Raji (cell line): Measurements from ENCODE around the gene OXGR1.

Source experiments
- POLR2A ChIP-seq: IDR thresholded peaks from 2 replicates; pipeline ENCODE4 v1.6.1; 2011; ENCODE audit warnings: low read depth, low read length, control low read depth; ENCODE audit not compliant: insufficient read depth

The OXGR1 gene

DNA sequence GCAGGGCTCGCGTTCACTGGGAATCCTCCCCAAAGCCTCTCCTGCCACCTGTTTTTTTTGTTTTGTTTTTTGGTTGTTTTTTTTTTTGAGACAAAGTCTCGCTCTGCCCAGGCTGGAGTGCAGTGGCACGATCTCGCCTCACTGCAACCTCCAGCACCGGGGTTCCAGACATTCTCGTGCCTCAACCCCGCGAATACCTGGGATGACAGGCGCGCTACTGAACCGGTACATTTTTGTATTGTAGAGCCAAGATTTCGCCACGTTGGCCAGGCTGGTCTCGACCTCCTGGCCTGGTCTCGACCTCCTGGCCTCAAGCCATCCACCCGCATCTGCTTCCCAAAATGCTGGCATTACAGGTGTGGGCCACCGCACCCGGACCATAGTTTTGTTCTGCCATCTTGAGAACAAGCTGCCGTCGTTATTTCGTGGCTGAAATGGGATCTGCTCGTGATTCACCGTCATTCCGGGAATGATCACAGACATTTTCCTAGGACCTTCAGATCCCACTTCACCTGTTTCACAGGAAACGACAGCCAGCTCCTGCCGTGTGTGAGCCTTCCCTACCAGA lies 46.8 kb downstream of the OXGR1 start:
- no peak for TF ChIP-seq POLR2A

DNA sequence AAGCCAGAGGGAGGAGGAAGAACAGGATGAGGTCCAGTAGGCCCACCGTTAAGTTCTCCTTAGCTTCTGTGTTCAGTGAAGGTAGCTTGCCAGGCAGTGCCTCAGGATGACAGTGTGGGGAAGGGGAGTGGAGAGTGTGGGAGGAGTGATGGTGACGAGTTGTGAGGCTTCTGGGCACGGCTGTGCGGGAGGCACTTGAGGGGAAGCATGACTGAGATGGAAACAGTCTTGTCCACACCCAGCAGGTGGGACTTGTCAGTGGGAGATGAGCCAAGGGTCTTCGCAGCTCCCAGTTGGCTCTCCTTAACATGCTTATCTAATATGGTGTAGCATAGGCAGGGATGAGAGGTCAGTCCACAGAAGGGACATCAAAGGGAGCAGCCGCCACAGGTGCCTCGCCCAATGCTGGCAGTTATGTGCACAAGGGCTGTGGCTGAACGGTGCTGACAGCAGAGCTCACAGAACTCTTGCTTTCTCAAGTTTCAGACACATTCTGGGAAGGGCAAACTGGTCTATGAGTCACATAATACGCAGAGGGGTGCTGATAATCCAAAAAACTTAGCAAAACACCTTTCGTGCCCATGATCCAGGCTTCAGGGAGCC lies 47.5 kb downstream of the OXGR1 start:
- no peak for TF ChIP-seq POLR2A

DNA sequence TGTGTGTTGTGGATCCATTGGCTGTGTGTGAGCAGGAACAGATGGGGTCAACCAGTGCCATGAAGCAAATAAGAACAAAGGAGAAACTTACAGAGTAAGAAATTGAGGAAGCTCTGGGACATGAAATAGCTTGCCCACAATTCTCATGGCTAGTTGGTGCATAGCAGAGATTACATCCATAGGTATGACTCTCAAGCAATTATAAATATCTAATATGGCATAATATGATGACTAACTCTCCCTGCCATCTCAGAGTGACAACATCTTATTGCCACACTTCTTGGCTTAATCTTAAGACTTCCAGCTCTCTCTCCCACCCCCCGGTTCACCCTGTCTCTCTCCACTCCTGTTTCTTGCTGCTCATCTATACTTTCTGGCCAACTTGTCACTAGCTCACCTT lies 53.3 kb downstream of the OXGR1 start:
- TF ChIP-seq POLR2A, result no peak

DNA sequence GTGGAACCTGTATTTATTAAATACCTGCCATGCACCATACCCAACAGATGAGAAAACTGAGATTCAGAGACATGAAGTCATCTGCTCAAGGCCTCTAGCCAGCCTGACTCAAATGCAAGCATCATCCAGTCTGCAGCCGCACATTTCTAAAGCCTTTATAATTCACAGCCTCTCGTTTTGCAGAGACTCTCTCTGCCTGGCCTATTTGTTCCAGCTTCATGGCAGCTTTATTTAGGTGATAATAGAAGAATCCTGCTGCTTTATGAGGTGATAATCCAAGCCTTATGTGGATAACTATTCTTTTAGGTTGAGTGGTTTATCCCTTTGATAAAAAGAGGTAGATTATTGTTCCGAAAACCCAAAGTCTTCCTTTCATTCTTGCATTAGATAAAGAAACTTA lies 58.4 kb downstream of the OXGR1 start:
- TF ChIP-seq POLR2A, result no peak
